ENCODE measurements around the gene TAGAP.
"Not testable (repeated sequence)": the region's sequence is repeated elsewhere in the genome, so short reads cannot be mapped to it uniquely, and the experiment has no call there.

The TAGAP gene

DNA sequence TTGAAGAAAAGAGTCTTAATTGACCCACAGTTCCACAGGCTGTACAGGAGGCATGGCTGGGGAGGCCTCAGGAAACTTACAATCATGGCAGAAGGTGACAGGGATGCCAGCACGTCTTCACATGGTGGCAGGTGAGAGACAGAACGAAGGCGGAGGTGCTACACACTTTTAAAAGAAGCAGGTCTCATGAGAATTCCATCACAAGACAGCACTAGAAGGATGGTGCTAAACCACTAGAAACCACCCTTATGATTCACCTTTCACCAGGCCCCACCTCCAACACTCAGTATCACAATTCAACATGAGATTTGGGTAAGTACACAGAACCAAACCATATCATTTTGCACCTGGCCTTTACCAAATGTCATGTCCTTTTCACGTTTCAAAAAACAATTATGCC, 20.9 kb downstream of the TAGAP start:
- no peak for DNase-seq (ENCODE audit: extremely low read depth, low read depth)
- TF ChIP-seq, protein P1, sequence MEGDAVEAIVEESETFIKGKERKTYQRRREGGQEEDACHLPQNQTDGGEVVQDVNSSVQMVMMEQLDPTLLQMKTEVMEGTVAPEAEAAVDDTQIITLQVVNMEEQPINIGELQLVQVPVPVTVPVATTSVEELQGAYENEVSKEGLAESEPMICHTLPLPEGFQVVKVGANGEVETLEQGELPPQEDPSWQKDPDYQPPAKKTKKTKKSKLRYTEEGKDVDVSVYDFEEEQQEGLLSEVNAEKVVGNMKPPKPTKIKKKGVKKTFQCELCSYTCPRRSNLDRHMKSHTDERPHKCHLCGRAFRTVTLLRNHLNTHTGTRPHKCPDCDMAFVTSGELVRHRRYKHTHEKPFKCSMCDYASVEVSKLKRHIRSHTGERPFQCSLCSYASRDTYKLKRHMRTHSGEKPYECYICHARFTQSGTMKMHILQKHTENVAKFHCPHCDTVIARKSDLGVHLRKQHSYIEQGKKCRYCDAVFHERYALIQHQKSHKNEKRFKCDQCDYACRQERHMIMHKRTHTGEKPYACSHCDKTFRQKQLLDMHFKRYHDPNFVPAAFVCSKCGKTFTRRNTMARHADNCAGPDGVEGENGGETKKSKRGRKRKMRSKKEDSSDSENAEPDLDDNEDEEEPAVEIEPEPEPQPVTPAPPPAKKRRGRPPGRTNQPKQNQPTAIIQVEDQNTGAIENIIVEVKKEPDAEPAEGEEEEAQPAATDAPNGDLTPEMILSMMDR (IDR thresholded peaks at IDR 0.05; ENCODE audit: low read depth, low read length) = no peak

DNA sequence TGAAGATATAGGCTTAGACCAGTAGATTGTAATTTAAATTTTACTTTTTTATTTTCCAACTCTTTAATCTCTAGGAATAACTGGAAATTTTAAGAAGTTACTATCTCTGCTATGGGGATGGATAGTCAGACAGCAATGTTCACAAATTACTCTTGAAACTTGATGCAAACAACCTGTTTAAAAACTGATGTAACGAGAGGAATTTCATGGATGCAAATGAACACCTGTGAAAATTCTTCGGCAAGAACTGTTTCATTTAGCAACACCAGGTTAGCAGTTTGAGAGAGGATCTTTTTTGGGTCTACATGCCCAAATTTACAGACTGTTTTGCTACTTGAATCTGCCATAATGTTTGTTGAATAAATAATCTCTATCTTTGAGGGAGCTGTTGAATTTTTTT, 24.8 kb downstream of the TAGAP start:
- TF ChIP-seq, protein P1 (IDR thresholded peaks at IDR 0.05; ENCODE audit: low read depth, low read length) = no peak
- no peak for DNase-seq (ENCODE audit: extremely low read depth, low read depth)

DNA sequence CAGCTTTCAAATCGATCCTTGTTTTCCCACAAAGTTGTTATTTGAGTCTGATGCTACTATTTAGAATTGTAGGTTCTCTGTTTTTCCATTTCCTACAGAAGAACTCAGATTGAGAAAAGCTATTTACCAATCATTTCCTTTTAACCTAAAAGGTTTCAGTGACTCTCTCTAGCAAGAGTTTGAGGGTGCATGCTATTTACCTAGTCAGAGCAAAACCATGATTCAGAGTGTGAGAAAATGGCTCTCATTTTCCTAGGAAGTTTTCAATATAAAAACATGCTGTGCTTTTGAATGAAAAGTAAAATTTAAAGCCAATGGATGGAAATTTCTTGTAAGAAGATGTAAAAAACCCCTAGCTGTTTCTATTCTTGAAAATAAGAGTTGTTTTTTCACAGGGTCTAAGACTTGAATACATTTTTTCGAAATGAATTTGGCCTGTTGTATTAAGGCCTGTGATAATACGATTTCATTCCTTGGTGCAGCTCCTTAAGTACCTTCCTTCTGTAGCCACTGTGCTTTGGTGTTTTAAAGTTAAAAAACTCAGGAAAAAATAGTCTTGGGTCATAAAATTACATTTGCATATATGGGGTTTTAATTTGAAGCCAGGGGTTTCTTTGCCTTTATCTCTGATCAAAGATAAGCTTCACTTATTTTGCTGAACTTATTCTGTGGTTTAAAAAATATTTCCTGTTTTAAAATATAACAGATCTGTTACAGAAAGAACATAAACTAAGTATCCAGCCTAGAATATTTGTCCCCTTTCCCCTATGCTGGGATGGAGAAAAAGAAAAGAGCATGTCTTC, 26.8 kb downstream of the TAGAP start:
- TF ChIP-seq, protein P1 (IDR thresholded peaks at IDR 0.05; ENCODE audit: low read depth, low read length) = no peak
- DNase-seq (ENCODE audit: extremely low read depth, low read depth) = no peak

DNA sequence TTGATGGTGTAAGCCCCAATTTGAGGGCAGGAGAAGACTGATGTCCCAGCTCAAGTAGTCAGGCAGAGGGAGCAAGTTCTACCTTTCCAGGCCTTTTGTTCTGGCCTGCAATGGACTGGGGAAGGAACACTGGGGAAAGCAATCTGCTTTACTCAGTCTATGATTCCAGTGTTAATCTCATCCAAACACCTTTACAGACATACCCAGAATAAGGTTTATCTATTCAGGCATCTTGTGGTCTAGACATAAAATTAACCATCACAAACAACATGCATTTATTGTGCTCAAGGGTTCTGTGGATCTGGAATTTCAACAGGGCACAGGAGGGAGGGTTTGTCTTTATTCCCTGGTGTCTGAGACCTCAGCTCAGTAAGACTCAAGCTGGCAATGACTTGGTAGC, 30.4 kb downstream of the TAGAP start:
- DNase-seq (ENCODE audit: extremely low read depth, low read depth) = no peak
- TF ChIP-seq, protein P1 (IDR thresholded peaks at IDR 0.05; ENCODE audit: low read depth, low read length) = no peak

DNA sequence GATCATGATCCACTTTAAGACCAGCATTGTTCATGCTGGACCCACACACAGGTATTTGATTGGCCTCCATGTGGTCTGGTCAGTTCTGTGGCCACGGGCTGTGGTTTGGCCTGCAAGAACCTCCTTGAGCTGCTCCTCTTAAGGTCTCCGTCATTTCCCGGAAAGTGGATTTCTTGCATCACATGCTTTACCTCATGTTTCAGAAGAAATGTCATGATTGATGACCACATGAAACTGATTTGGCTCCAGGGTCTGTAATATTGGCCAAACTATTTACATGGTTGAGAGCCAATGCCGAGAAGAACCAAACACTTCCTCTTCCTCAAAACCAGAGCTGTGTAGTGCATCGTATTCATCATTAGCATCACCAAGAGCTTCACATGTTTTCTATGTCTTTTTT, 31.6 kb downstream of the TAGAP start:
- no peak for DNase-seq (ENCODE audit: extremely low read depth, low read depth)
- TF ChIP-seq, protein P1 (IDR thresholded peaks at IDR 0.05; ENCODE audit: low read depth, low read length) = no peak

DNA sequence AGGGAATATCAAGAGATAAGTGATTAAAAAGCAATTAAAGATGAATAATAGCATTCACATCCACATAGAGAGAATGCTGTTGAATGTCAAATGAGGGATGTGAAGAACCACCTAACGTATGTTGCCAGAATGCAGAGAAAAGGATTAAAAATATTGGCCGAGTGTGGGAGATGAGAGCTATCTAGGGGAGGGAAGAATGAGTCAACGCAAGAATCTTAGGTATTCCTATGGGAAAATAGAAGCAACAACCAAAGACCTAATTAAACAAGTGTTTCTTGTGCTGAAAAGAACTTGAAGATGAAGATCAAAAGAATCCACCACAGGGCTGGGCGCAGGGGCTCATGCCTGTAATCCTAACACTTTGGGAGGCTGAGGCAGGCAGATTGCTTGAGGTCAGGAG, 32.6 kb downstream of the TAGAP start:
- no peak for DNase-seq (ENCODE audit: extremely low read depth, low read depth)
- TF ChIP-seq, protein P1 (IDR thresholded peaks at IDR 0.05; ENCODE audit: low read depth, low read length) = no peak

DNA sequence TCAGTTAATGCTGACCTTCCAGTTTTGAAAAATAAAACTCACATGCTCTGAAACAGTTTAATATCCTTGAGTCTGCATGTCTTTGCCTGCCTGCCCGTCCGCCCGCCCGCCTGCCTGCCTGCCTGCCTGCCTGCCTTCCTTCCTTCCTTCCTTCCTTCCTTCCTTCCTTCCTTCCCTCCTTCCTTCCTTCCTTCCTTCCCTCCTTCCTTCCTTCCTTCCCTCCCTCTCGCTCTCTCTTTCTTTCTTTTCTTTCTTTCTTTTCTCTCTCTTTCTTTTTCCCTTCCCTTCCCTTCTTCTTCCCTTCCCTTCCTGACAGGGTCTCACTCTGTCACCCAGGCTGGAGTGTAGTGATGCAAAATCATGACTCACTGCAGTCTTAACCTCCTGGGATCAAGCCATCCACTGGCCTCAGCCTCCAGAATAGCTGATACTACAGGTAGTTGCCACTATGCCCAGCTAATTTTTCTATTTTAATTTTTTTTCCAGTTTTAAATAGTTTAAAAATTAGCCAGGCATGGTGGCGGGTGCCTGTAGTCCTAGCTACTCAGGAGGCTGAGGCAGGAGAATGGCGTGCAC, 34.7 kb downstream of the TAGAP start:
- DNase-seq (ENCODE audit: extremely low read depth, low read depth) = not testable (repeated sequence)

All from AG09319 (cell line).